T-helper 2 cell treated with Interferon-gamma antibody and Interleukin-4, amounts not matched to agents 5 μg/mL and 100 μg/mL, for 36 hours (primary cell): ENCODE results near the gene FCSK.

Experiments used
- DNase-seq: peaks from one replicate; pipeline ENCODE4 v3.0.0; 2021; ENCODE audit warnings: low spot score
- H3K27ac Mint-ChIP-seq: one replicate; pipeline ENCODE4 v1.8.0; 2021; ENCODE audit warnings: mild to moderate bottlenecking, mixed read lengths
- H3K27me3 Mint-ChIP-seq: one replicate; pipeline ENCODE4 v1.8.0; 2021; ENCODE audit warnings: low read depth, mixed read lengths
- H3K36me3 Mint-ChIP-seq: one replicate; pipeline ENCODE4 v1.8.0; 2021; ENCODE audit warnings: low read depth, mixed read lengths
- H3K4me1 Mint-ChIP-seq: one replicate; pipeline ENCODE4 v1.8.0; 2021; ENCODE audit warnings: low read depth, mixed read lengths
- H3K4me3 Mint-ChIP-seq: one replicate; pipeline ENCODE4 v1.8.0; 2022; ENCODE audit warnings: mild to moderate bottlenecking, moderate library complexity, mixed read lengths
- H3K9me3 Mint-ChIP-seq: one replicate; pipeline ENCODE4 v1.8.0; 2021; ENCODE audit warnings: mixed read lengths

Gene FCSK

DNA sequence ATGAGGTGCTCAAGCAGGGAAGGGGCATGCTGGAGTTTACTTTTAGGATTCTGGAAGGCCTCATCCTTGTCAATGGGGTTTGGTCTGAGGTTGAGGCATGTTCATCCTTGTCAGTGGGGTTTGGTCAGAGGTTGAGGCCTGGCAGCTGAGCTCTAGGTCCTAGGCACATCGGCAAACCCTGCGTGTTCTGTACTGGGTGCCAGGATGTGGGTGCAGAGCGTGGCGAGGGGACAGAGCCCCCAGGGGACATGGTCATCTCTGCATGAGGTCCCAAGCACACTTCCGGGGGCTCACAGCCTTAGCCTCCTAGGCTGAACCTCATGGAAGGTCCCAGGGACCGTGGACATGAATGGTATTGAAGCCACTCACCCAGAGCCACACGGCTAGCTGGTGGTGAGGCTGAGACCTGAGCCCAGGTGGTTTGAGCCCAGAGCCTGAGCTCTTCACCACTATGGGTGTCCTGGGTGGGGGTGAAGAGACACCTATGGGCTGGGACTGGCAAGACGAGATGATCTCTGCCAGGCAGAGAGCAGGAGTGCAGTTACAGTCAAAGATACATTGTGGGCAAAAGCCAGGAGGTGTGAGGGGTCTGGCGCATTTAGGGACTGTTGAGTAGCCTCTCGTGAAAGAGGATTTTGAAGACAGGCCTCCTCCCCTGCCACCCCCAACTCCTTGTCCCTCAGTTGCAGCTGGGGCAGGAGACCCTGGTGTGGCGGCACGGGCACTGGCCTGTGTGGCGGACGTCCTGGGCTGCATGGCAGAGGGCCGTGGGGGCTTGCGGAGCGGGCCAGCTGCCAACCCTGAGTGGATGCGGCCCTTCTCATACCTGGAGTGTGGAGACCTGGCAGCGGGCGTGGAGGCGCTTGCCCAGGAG is 19.3 kb downstream of the FCSK start:
- Mint-ChIP-seq H3K4me1 (peaks cover 12% of the 10 kb centered on the region), H3K4me3 (no peak overlapping the region), H3K36me3 (peaks cover 9% of the 10 kb centered on the region), H3K9me3 (no peaks in the 10 kb centered on the region), H3K27me3 (no peaks in the 10 kb centered on the region), H3K27ac (no peak overlapping the region)
- no peak for DNase-seq

DNA sequence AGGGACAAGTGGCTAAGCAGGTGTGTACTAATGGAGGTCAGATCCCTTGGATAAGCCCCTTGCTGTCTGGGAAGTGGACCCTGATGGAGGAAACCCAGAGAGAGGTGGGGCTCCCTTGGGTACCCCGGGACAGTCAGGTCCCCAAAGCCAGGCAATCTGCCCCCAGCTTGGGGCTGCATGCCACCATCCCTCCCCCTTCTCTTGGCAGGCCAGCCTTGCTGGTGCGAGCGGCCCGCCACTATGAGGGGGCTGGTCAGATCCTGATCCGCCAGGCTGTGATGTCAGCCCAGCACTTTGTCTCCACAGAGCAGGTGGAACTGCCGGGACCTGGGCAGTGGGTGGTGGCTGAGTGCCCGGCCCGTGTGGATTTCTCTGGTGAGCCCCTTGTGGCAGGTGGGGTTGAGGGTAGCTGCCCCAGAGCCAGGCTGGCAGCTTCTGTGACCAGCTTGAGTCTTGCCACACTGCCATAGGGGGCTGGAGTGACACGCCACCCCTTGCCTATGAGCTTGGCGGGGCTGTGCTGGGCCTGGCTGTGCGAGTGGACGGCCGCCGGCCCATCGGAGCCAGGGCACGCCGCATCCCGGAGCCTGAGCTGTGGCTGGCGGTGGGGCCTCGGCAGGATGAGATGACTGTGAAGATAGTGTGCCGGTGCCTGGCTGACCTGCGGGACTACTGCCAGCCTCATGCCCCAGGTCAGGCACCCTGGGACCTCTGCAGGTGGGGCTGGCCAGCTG is 20.1 kb downstream of the FCSK start:
- no peaks in the 10 kb centered on the region for H3K9me3 Mint-ChIP-seq
- no peak overlapping the region for H3K27ac Mint-ChIP-seq
- no peak overlapping the region for H3K4me3 Mint-ChIP-seq
- H3K4me1 Mint-ChIP-seq, result peaks cover 16% of the 10 kb centered on the region
- H3K36me3 Mint-ChIP-seq, result peaks cover 13% of the 10 kb centered on the region
- no peaks in the 10 kb centered on the region for H3K27me3 Mint-ChIP-seq
- no peak for DNase-seq

DNA sequence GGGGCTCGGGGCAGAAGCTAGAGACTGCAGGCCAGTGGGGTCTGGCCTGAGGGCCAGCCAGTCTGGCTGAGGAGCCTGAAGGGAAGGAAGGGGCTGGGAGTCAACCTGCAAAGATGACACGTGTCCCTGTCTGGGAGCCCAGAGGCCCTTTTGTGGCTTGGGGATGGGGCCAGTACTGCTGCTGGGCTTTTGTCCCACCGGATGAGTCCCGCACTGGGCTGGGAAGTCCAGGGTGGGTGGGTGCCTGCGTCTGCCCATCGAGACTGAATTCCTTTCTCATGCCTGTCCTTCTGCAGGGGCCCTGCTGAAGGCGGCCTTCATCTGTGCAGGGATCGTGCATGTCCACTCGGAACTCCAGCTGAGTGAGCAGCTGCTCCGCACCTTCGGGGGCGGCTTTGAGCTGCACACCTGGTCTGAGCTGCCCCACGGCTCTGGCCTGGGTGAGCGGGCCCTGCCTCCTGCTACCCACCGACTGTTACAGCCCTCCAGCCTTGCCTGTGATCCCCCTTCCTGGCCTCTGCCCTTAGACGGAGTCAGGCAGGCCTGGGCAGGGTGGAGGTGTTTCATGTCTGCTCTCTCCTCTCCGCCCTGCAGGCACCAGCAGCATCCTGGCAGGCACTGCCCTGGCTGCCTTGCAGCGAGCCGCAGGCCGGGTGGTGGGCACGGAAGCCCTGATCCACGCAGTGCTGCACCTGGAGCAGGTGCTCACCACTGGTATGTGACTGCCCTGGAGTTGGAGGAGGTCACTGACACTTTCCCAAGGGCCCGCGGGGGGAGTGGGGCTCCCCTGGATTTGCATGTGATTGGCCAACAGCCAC is 20.9 kb downstream of the FCSK start:
- no peak for DNase-seq
- Mint-ChIP-seq H3K4me3 (no peak overlapping the region), H3K4me1 (peaks cover 16% of the 10 kb centered on the region), H3K9me3 (no peaks in the 10 kb centered on the region), H3K27ac (peak overlapping the region; percentile 41), H3K27me3 (no peaks in the 10 kb centered on the region), H3K36me3 (peaks cover 13% of the 10 kb centered on the region)

DNA sequence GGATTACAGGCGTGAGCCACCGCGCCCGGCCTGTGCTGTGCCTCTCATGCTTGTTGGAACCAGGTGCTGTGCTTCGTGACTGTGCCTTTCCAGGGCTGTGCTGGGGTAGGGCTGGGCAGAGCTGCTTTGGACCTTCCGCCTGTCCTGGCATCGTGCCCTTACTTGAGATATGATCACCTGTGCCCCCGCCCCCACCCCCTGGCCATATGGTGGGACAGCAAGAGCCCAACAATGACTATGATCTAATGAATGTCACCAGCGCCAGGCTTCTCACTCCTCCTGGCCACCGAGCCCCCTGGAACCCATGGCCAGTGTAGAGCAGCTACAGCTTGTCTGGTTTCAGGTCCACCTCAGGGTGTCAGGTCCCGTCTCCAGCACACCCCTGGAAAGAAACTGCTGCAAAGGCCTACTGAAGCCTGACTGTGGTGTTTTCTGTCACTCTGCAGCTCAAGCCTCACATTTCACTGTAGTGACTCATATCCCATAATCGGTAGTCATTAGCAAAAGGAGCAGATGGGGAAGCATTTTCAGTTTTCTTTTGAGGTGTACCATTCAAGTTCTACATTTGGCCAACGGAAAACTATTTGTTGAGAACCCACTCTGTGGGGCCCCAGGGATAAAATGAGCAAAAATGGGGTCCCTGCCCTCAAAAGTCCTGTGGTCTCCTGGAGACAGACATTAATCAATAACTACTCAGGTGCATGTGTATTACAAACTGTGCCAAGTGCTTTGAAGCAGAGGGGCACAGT is 22.1 kb downstream of the FCSK start:
- H3K27ac Mint-ChIP-seq, result peak overlapping the region; percentile 90
- no peaks in the 10 kb centered on the region for H3K9me3 Mint-ChIP-seq
- H3K4me1 Mint-ChIP-seq, result peaks cover 16% of the 10 kb centered on the region
- peak overlapping the region; percentile 46 for H3K4me3 Mint-ChIP-seq
- H3K36me3 Mint-ChIP-seq, result peaks cover 22% of the 10 kb centered on the region
- no peaks in the 10 kb centered on the region for H3K27me3 Mint-ChIP-seq
- peak; percentile 69 for DNase-seq

DNA sequence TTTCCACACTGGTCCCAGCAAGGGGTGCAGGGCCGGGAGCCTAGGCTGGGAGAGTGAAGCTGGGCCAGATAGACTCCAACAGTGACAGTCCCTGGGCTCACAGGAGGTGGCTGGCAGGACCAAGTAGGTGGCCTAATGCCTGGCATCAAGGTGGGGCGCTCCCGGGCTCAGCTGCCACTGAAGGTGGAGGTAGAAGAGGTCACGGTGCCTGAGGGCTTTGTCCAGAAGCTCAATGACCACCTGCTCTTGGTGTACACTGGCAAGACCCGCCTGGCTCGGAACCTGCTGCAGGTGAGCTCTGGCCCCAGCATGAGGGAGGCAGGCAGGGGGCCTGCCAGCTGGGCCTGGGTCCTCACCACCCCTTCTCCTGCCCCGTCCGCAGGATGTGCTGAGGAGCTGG is 23.8 kb downstream of the FCSK start:
- Mint-ChIP-seq H3K27me3 (no peaks in the 10 kb centered on the region), H3K9me3 (no peaks in the 10 kb centered on the region), H3K27ac (peak overlapping the region; percentile 75), H3K4me1 (peaks cover 16% of the 10 kb centered on the region), H3K36me3 (peaks cover 29% of the 10 kb centered on the region), H3K4me3 (no peak overlapping the region)
- DNase-seq, result no peak

DNA sequence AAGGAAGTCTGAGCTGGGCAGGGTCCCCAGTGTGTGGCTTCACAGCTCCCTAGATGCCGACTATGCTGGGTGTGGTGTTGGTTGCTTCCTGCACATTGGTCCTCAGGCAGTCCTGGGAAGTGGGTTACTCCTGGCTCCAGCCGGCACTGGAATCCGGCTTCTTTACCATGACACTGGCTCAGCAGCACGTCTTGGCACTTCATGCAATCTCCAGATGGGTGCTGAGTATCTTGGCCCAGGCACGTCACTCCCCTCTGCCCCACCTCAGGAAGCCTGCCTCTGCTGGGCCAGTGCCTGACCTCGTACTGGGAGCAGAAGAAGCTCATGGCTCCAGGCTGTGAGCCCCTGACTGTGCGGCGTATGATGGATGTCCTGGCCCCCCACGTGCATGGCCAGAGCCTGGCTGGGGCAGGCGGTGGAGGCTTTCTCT is 24.5 kb downstream of the FCSK start:
- DNase-seq, result no peak
- H3K4me1 Mint-ChIP-seq, result peaks cover 16% of the 10 kb centered on the region
- H3K9me3 Mint-ChIP-seq, result no peaks in the 10 kb centered on the region
- no peak overlapping the region for H3K4me3 Mint-ChIP-seq
- H3K27ac Mint-ChIP-seq, result peak overlapping the region; percentile 20
- no peaks in the 10 kb centered on the region for H3K27me3 Mint-ChIP-seq
- H3K36me3 Mint-ChIP-seq, result peaks cover 29% of the 10 kb centered on the region

DNA sequence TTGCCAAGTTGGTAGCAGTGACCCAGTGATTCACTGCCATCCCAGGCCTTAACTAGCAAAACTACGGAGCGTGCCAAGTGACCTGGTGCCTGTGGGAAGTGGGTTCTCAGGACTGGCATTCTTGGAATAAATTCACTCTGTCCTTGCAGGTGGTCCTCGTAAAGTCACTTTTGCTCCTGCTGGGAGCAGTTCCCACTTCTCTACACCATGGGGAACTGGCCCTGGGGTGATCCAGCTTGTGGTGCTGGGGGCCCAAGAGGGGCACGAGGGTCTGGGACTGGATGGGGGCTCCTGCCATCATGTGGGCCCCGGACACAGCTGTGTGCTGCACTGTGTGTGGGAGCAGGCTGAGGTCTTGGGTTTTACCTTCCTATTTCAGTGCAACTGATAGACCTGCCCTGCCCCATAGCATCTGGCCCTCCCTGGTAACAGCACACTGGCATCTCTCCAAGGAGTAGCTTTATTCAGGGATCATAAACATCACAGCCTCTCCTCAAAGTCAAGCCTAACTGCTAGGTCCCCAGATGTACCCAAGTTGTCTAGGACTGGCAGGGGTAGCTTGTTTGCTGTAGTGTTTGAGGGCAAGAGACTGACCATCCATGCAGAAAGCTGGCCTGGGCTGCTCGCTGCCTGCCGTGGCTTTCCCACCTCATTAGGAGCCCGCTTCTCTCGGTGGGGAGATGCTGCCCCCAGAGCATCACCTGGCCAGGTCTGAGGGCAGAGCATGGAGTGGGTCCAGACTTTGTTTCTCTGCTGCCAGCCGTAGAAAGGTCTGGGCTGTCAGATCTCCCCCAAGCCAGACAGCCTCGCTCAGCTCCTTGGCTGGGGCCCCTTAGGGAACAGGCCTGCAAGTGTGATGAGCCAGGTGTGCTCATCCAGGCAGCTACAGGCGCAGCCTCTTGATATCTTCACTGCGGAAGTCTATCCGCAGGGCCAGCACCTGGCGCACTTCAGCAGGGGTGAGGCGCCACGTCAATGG is 26.0 kb downstream of the FCSK start:
- peaks cover 16% of the 10 kb centered on the region for H3K4me1 Mint-ChIP-seq
- no peak overlapping the region for H3K4me3 Mint-ChIP-seq
- H3K36me3 Mint-ChIP-seq, result peaks cover 29% of the 10 kb centered on the region
- H3K9me3 Mint-ChIP-seq, result no peaks in the 10 kb centered on the region
- no peaks in the 10 kb centered on the region for H3K27me3 Mint-ChIP-seq
- DNase-seq, result no peak
- H3K27ac Mint-ChIP-seq, result no peak overlapping the region

GRCh38 chr16:70481929-70482536 is 27.6 kb downstream of the FCSK start:
- Mint-ChIP-seq H3K27ac (no peak overlapping the region), H3K9me3 (no peaks in the 10 kb centered on the region), H3K27me3 (no peaks in the 10 kb centered on the region), H3K36me3 (peaks cover 31% of the 10 kb centered on the region), H3K4me3 (no peak overlapping the region), H3K4me1 (peaks cover 9% of the 10 kb centered on the region)
- no peak for DNase-seq

GRCh38 chr16:70482624-70483023 is 28.2 kb downstream of the FCSK start:
- Mint-ChIP-seq H3K4me3 (no peak overlapping the region), H3K27me3 (no peaks in the 10 kb centered on the region), H3K27ac (no peak overlapping the region), H3K9me3 (no peaks in the 10 kb centered on the region), H3K36me3 (peaks cover 29% of the 10 kb centered on the region), H3K4me1 (peaks cover 7% of the 10 kb centered on the region)
- no peak for DNase-seq

DNA sequence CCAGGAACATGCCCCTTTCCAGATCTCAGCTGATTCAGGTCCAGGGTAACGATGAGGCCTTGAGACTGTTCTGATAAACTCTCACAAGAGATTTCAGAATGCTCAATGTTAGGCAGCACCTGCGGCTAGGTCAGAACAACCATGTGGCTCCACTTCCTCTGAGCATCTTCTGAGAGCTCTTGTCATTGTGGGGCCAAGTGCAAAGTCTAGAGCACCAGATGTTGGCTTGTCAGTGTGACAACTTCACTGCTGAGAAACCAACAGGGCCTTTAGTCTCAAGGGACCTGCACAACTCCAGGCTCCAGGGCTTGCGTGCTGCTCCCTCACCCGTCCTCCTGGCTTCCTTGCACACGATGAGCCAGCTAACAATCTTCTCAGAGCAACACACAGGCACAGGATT is 29.0 kb downstream of the FCSK start:
- no peaks in the 10 kb centered on the region for H3K27me3 Mint-ChIP-seq
- H3K36me3 Mint-ChIP-seq, result peaks cover 26% of the 10 kb centered on the region
- no peak overlapping the region for H3K27ac Mint-ChIP-seq
- H3K9me3 Mint-ChIP-seq, result no peaks in the 10 kb centered on the region
- peaks cover 3% of the 10 kb centered on the region for H3K4me1 Mint-ChIP-seq
- no peak overlapping the region for H3K4me3 Mint-ChIP-seq
- DNase-seq, result no peak

- no peaks in the 10 kb centered on the region for H3K9me3 Mint-ChIP-seq
- no peaks in the 10 kb centered on the region for H3K4me1 Mint-ChIP-seq
- DNase-seq, result no peak
- H3K36me3 Mint-ChIP-seq, result peaks cover 25% of the 10 kb centered on the region
- H3K27ac Mint-ChIP-seq, result no peak overlapping the region
- H3K27me3 Mint-ChIP-seq, result no peaks in the 10 kb centered on the region
- H3K4me3 Mint-ChIP-seq, result no peak overlapping the region
These were observed 30.5 kb downstream of the FCSK start for GRCh38 chr16:70484867-70485266.

GRCh38 chr16:70490261-70490660 is 35.9 kb downstream of the FCSK start:
- H3K27ac Mint-ChIP-seq, result no peak overlapping the region
- no peaks in the 10 kb centered on the region for H3K27me3 Mint-ChIP-seq
- H3K4me1 Mint-ChIP-seq, result peaks cover 8% of the 10 kb centered on the region
- DNase-seq, result no peak
- no peak overlapping the region for H3K4me3 Mint-ChIP-seq
- no peaks in the 10 kb centered on the region for H3K9me3 Mint-ChIP-seq
- H3K36me3 Mint-ChIP-seq, result peaks cover 36% of the 10 kb centered on the region
